DMS 273 treated with DMSO at 0.1 percent for 48 hours (cell line): ENCODE results near the gene COX19.

Source experiments
- DNase-seq: peaks from one replicate; lab custom pipeline; 2025; lab: John Stamatoyannopoulos, UW

The COX19 gene

GRCh38 chr7:991729-992656 lies 16.6 kb upstream of the COX19 start:
- no peak for DNase-seq

- DNase-seq: no peak
Measured at GRCh38 chr7:990933-991728, 15.8 kb upstream of the COX19 start.

- DNase-seq: no peak
Measured at GRCh38 chr7:990352-990932, 15.1 kb upstream of the COX19 start.

- DNase-seq: no peak
Measured at GRCh38 chr7:988963-989529, 13.7 kb upstream of the COX19 start.

- DNase-seq: no peak
Measured at GRCh38 chr7:988426-988911, 13.1 kb upstream of the COX19 start.

DNA sequence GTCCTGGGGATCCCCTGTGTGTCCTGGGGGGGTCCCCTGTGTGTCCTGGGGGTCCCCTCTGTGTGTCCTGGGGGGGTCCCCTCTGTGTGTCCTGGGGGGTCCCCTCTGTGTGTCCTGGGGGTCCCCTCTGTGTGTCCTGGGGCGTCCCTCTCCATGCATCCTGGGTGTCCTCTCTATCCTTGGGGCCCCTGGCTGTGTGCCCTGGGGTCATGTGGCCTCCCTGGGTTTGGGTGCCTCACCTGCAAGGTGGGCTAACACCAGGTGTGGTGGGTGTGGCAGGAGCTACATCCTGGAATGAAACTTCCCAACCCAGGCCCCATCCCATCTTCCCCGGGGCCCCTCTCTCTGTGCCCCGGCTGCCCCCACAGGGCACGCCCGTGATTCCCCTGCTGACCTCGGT lies 12.6 kb upstream of the COX19 start:
- no peak for DNase-seq

DNA sequence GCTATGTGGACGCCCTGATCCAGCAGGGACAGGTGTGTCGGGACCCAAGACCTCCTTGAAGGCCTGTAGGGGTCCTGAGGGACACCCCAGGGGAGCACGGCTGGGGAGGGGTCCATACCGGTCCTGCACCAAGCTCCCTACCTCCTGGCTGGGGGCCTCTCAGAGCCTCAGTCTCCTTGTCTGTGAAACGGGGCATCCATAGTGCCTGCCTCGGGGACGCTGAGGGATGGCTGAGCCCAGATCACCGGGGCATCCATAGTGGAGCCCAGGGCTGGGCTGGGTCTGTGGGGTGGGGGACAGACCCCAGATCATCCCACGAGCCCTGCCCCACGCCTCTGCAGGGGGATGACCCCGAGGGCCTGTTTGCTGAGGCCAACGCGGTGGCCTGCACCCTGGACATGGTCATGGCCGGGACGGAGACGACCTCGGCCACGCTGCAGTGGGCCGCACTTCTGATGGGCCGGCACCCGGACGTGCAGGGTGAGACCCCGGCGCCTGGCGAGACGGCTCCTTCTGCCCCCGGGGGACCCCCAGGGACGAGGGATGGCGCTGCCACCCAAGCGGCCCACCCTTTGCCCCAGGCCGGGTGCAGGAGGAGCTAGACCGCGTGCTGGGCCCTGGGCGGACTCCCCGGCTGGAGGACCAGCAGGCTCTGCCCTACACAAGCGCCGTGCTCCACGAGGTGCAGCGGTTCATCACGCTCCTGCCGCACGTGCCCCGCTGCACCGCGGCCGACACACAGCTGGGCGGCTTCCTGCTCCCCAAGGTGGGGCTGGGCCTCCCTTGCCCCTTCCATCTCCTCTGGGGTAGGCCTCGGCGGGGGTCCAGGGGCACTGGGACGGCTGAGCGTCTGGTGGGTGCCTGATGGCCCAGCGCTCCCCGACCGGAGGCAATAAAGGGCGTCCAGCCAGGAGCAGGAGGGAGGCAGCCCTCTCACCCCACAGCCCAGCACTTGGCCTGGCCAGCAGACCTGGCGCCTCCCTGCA lies 11.7 kb upstream of the COX19 start:
- no peak for DNase-seq

DNA sequence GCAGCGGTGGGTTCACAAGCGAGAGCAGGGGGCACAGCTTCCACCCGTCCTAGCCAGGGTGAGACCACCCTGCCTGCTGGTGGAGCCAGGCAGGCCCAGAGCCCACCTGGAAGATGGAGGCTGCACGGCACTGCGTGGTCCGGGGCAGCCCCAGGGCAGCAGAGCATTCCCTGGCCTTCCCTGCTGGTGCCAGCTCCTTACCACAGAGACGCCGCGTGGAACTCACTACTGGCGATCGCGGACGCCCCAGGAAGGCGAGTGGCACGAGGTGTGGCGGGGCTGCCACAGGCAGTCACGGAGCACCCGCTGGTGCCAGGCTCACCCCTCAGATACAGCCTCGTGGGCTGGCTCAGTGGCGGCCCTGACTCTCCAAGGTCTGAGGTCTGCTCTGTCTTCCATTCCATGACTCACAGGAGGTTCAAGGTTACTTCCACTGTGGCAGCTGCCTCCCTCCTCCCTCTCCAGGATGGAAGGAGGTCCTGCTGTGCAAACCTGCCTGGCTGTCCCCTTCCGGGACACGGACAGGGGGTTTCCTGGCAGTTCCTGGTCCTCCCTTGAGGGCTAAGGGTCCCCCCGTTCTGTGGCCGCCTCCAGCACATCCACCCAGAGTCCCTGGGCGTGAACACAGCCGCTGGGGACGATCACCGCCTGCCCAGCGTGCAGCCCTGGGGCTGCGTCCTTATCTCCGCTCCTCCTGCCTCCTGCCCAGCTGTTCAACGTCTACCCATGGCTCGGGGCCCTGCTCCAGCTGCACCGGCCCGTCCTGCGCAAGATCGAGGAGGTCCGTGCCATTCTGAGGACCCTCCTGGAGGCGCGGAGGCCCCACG lies 10.8 kb upstream of the COX19 start:
- DNase-seq: peak; percentile 54

DNA sequence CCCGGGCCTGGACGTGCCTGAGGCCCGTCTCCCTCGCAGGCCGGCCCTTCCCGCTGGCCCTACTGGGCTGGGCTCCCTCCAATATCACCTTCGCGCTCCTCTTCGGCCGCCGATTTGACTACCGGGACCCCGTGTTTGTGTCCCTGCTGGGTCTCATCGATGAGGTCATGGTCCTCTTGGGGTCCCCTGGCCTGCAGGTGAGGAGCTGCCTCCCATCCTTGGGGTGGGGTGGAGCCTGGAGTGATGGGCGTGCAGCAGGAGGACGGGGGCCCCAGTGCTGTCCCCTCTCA lies 9.7 kb upstream of the COX19 start:
- DNase-seq: no peak

DNA sequence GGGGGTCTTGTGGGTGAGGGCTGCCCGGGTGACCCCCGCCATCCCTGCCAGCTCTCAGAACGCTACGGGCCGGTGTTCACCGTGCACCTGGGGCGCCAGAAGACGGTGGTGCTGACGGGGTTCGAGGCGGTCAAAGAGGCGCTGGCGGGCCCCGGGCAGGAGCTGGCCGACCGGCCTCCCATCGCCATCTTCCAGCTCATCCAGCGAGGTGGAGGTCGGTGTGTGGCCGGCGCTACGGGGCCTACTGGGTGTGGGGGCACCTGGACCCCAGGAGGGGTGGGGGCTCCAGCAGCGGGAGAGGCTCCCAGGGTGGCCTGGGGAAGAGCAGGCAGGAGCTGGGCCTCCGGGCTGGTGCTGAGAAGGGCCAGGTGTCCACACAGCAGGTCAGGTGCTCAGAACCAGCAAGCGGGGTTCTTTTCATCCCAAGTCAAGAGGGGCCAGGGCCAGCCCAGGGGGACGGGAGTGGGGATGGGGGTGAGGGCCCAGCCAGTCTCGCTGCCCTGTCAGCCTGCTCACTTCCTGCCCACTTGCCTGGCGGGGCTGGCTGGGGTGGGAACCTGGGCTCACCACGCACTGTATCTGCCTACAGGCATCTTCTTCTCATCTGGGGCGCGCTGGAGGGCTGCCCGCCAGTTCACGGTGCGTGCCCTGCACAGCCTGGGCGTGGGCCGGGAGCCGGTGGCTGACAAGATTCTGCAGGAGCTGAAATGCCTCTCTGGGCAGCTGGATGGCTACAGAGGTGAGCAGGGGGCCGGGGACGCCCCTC lies 9.2 kb upstream of the COX19 start:
- DNase-seq: no peak

DNA sequence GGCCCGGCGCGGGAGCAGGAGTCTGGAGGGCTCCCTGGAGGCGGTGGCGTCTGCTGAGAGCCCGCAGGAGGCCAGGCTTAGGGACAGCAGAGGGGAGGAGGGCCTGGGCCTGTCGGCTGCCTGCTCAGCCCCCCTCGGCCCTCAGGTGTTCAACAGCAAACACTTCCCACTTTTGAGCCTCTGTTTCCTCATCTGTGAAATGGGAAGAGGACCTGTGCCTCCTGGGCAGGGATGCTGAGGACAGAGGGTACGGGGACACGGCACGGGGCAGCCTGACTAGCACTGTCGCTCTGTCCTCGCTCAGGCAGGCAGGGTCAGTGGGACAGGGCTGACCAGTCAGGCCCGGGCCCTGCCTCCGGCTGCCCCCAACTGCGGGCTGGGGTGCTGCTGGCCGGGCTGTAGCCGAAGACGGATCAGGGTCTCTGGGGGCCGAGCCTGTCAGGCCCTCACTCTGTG lies 8.3 kb upstream of the COX19 start:
- no peak for DNase-seq

- peak; percentile 69 for DNase-seq
Measured at GRCh38 chr7:983004-983615, 7.8 kb upstream of the COX19 start, which contains the start of gene CYP2W1. CYP2W1 (plus strand) TSS chr7:983181; CDS start chr7:983212, 31 bp downstream.

GRCh38 chr7:982511-983003 lies 7.2 kb upstream of the COX19 start:
- DNase-seq: no peak

- peak; percentile 97 for DNase-seq
Measured at GRCh38 chr7:981793-982510, 6.6 kb upstream of the COX19 start.

DNA sequence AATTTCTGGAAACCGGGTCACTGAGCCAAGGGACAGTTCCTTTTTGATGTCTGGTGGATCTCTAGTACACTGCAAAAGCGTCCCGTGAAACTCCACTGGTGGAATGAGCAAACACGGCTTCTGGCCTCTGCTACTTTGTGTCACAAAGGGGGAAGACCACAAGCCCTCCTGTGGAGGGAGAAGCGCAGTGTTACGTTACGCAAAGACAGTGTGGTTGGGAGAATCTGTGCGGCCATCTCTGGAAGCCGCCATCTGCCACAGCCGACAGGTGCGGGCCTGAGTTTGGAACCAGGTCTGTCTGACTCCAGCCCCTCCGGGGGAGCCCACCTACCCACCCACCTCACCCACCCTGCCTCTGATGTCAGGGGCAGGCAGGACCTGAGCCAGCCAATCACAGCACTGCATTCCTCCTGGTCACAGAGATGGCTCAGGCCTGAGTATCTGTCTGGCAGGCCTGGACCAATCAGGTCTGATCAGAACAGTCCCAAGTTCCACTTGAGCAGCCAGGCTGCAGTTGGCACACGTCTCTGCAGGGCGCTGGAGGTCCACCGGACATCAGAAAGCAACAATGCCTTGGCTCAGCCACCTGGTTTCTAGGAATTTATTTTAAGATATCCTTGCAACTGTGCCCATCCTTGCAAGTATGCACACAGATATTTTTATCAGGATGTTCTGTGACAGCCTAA lies 4.7 kb upstream of the COX19 start:
- DNase-seq: no peak

DNA sequence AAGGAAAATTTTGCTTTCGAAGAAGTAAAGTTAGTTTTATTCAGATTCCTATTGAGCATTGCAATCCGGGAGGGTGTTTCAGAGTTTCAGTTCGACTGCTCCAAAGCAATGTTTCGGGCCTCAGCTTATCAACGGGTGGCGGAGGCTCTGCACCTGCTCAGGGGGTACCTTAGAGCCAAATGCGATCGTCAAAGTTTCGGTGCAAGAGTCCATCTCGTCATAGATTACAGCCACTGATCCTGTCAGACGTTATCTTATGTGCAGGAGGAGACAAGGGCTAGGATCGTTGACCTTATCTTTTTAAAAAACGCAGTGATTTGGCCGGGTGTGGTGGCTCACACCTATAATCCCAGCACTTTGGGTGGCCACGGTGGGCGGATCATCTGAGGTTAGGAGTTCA lies 3.8 kb upstream of the COX19 start:
- no peak for DNase-seq

GRCh38 chr7:978416-979091 lies 3.2 kb upstream of the COX19 start:
- no peak for DNase-seq
